GM21576 (cell line): ENCODE results near the gene VPS45.

Experiments used
- ATAC-seq: cut with Tn5 transposase; IDR thresholded peaks from one replicate; pipeline ENCODE4 v1.9.1; 2021; ENCODE audit warnings: mild to moderate bottlenecking, moderate library complexity; ENCODE audit not compliant: unreplicated experiment

The VPS45 gene

GRCh38 chr1:150072959-150073358 lies 5.4 kb downstream of the VPS45 start:
- ATAC-seq: no peak

DNA sequence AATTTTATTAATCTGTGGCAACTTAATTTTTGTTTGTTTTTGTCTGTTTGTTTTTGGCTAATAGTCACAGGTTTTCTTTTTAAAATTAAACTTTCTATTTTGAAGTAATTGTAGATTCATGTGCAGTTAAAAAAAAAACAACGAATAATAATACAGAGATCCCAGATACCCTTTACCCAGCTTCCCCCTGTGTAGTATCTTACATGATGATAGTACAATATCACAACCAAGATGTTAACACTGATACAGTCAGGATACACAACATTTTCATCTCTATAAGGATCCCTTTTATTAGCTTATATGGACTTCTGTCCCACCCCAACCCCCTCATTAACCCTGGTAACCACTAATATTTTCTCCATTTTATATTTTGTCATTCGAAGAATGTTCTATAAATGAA lies 5.9 kb downstream of the VPS45 start:
- no peak for ATAC-seq

- ATAC-seq: no peak
Measured at GRCh38 chr1:150076066-150076465, 8.5 kb downstream of the VPS45 start.

DNA sequence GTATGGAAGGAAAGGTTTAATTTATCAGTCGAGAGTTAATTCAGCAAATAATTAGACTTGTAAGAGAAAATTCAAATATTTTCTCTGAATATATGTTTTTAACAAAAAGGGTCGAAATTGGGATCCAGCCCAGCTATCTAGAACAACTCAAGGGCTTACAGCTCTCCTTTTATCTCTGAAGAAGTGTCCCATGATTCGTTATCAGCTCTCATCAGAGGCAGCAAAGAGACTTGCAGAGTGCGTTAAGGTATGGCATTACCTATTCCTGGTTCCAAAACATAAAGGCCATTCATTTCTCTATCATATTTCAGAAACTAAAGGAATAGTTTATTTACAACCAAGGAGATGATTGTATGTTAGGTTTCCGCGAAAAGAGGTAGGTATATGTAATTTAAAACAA lies 9.4 kb downstream of the VPS45 start:
- no peak for ATAC-seq

DNA sequence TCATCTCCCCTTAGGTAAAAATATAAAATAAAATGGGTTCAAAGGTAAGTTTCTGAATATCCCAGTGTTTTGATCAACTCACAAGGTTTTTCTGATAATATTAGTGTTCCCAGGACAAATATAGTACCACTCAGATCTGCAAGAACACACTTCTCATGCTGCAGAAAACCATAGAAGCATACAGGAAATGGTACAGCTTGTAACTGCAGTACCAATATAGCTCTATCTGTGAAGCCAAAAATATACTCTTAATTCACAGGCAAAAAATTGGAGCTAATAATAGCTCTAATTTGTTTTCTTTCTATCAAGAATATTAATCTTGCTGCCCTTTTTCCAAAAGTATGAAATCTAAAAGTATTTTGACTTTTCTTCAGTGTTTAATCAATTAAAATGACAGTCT lies 13.2 kb downstream of the VPS45 start:
- ATAC-seq: no peak

GRCh38 chr1:150082494-150082893 lies 14.9 kb downstream of the VPS45 start:
- ATAC-seq: no peak

- ATAC-seq: no peak
Measured at GRCh38 chr1:150083907-150084306, 16.3 kb downstream of the VPS45 start.

- ATAC-seq: no peak
Measured at GRCh38 chr1:150085406-150085805, 17.8 kb downstream of the VPS45 start.

- no peak for ATAC-seq
Measured at GRCh38 chr1:150087415-150087814, 19.8 kb downstream of the VPS45 start.

DNA sequence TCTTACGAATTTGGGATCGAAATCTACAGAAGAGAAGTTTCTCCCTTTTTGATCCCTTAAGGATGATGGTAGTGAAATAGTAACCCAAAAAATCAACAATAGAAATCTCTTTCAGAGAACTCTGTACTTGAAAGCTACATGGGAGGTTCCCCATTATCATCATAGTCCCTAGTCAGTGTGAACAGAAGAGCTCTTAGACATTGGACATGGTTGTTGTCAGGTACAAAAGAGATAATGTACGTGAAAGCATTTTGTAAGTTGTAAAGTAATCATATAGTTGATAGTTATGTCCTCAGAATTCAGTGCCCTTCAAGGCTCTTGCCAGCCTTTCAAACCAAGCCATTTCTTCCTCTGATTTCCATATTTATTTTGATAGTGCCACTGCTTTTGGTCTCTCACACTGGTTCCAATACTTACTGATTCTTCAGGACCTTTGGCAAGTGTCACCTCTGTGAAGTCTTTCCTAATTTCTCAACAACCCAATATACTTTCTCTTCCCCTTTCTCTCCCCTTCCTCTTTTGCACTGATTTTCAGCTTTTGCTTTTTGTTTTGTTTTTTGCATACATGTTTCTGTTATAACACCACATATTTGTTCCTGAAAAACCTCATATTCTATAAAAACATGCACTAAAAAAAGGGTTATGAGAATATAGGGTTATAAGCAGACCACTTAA lies 22.4 kb downstream of the VPS45 start:
- ATAC-seq: no peak

DNA sequence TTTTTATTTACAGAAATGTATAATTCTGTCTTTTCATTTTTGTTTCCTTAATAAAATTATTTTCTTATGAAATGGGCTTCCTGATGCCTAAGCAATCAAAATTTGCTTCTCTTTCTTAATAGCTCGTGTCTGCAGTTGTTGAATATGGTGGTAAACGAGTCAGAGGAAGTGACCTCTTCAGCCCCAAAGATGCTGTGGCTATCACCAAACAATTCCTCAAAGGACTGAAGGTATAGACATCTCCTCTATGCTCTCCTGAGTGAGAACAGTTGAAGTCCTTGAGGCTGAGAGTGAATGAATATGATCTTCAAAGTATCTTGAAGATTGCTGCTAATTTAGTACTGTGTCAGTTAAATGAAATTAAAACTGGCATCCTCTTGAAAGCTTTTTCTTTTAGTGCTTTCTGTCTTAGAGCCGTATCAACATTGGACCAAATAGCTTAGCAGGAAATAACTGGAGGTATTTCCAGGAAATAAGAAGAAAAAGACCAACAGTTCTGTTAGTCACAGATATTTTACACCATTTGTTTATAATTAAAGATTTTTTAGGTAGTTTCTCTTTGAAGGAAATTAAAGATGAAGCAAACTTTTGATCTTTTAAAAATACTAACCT lies 24.7 kb downstream of the VPS45 start:
- ATAC-seq: no peak

- ATAC-seq: no peak
Measured at GRCh38 chr1:150093805-150094204, 26.2 kb downstream of the VPS45 start.

- ATAC-seq: no peak
Measured at GRCh38 chr1:150094734-150095265, 27.2 kb downstream of the VPS45 start.

GRCh38 chr1:150102986-150103385 lies 35.4 kb downstream of the VPS45 start:
- no peak for ATAC-seq

DNA sequence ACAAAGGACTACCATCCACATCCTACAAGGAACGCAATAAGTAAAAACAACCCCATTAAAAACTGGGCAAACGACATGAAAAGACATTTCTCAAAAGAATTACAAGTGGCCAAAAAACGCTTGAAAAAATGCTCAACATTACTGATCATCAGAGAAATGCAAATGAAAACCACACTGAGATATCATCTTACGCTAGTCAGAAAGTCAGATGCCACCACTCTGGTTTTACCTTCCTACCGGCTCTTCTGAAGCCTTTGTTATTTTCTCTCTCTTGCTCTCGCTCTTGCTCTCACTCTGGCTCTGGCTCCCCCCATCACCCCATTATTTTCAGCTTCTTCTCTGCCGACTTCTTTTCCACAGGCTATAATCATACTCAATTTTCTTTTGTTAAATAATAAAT lies 38.8 kb downstream of the VPS45 start:
- ATAC-seq: no peak

GRCh38 chr1:150109586-150109985 lies 42.0 kb downstream of the VPS45 start:
- ATAC-seq: no peak

GRCh38 chr1:150110116-150110515 lies 42.5 kb downstream of the VPS45 start:
- no peak for ATAC-seq

DNA sequence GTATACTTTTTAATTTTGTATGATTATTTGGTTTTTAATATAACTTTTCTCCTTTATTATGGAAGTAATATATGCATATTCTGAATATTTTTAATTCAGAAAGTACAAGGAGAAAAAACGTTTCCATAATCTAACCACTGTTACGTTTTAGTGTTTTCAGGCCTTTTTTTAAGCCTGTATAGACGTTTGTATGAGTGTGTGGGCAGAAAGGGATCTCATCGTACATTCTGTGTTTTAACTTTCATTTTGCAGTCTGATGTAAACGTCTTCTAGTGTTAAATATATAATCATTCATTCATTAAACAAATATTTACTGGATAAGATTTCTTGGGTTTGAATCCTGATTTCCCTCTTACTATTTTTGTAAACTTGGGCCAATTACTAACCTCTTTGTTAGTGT lies 44.1 kb downstream of the VPS45 start:
- ATAC-seq: no peak

DNA sequence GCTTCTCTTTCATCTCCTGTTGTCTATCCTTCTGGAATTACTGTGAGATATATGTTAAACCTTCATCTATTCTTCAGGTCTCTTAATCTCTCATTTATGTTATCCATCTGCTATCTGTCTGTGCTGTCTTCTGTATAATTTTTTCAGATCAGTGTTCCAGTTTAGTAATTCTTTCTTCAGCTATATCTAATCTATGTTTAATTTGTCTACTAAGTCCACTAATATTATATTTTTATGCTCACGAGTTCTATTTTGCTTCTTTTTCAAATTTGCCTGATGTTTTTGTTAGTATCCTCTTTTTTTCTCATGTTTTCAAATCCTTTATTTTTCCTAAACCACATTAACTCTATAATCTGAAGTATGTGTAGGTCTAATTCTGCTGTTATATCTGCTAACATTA lies 47.5 kb downstream of the VPS45 start:
- no peak for ATAC-seq

DNA sequence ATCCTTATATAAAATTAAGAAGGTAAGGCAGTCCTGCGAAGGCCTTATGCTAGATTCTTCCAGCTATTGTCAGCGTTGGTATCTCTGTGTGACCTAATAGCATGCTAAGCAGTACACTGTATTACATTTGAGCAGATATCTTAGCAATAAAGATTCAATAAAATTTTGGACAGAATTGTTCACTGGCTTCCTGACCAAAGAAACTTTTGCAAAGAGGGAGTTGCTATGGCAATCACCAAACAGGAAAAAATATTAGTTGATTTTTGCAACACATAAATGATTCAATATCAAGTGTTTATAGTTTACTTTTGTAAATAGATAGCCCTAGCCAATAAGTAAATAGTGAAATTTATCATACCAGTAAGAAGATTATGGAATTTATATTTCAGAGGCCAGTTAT lies 51.1 kb downstream of the VPS45 start:
- ATAC-seq: no peak

- ATAC-seq: no peak
Measured at GRCh38 chr1:150121236-150121862, 53.8 kb downstream of the VPS45 start.

GRCh38 chr1:150126811-150127210 lies 59.2 kb downstream of the VPS45 start:
- ATAC-seq: no peak
